Activated T-helper 1 cell treated with anti-CD3 and anti-CD28 coated beads, Interleukin-2, amount 50 U/mL, for 16 hours (primary cell): Measurements from ENCODE around the gene DOCK3.

ENCODE experiments used
- DNase-seq, 2 donors: peaks; one replicate each; pipeline ENCODE4 v3.0.0-alpha.2; 2020; ENCODE audit warnings: low read depth in 1 of 2, low spot score in 1 of 2

The DOCK3 gene

DNA sequence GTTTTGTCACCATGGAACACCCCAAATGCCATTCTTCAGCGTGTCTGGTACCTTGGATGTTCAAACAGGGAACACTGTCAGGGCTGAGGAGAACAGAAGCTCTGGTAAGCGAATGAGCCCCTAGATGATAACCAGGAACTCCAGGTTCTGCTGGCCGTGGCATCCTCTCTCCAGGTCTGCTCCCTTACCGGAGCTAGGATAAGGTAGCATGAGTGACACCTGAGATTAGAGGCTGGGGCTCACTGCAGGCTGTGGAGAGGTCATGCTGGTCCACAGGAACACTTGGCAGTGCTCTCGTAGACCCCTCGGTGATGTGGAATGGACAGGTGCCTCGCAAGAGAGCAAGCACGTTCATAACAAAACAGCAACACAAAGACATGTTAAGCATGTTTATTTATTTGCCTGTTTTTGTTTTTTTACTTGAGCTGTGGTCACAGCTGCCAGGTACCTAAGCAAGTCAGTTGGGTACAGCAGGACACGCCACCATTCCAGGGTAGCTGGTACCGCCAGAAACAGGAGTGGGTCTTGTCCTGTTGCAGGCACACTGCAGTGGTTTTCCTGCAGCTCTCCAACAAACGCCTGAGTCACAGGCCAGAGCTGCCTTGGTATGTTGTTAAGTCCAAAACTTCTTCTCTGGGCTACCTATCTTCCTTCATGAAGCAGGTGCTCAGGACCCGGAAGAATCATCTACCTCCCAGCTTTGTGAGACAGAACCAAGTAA, 720.9 kb downstream of the DOCK3 start:
- DNase-seq: no peak

DNA sequence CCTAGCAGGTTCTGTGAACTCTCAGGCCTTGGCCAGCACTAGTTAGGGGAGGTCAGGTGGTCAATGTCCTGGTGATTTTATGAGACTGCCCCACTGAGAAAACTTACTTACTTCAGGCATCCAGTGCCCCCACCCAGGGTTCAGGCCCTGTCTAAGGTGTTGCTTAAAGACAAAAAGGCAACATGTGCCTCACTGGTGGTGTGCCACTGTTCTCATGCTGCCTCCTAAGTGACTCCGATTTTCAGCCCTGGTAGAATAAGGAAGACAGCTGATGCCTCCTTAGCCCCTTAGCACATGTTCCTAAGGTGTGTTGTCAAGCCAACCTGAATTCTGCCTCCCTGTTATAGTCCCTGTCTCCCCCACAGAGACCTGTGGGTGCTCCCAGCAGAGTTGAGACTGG, 721.7 kb downstream of the DOCK3 start:
- DNase-seq: no peak

DNA sequence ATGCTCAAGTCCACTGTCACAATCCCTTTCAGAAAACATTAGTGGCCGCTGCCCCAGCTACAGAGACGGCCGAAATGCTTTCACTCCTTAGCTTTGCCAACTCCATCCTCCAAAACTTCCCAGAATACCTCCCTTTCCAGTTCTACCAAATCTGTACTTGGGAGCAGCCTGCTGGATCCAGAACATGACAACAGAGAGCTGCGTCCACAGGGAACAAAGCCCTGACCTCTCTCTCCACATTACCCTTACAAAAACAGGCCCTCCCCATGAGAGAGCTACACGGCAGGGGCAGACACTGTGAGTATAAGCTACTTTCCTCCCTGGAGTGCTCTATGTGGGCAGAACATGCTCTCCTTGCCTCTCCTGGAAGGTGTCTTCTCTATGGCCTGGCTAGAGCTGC, 722.7 kb downstream of the DOCK3 start:
- no peak for DNase-seq

DNA sequence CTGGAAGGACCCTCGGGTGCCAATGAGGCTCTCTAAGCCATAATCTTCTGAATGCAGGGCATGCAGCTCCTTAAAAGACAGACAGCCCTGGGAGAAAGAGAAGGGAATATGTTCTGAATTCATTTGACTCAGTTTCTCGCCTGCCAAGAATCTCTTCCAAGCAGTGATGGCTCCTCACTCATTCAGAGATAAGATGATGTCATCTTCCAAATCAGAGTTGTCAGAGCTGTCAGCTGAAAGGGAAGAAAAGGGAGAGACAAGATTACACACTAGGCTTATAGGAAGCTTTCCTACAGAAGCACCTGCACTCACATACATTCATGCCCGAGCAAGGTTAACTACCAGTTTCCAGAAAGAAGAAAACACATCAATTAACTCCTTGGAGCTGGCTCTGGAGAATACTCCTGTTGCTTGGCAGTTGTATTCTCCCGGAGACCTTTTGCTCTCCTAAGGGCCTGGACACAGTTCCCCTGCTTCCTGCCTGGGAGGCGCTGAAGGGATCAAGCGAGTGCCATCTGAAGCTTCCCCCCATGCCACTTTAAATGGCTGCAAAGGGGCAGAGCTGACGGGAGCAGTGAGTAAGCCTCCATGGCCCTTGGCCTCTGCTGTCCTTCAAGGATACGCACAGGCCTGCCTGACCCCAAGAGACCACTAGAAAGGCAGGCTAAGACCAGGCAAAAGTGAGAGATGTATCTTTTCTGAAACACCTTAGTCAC, 724.0 kb downstream of the DOCK3 start:
- no peak for DNase-seq

DNA sequence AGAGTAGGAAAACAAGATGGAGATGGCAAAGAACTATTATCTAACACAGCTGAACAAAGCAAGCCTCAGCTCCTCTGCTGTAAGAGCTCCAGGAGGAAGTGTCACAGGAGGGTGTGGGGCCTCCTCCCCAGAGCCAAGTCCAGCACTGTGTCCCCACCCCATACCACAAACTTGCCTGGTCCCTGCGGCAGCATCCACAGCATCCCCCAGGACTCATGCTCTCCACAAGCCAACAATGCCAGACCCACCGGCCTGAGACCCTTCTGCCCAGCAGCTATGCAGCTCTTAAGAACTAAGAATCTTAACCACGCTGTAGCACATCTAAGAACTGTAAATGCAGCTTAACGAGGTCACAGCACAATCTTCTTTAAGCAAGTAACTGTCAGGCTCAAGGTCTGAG, 725.4 kb downstream of the DOCK3 start:
- no peak for DNase-seq

DNA sequence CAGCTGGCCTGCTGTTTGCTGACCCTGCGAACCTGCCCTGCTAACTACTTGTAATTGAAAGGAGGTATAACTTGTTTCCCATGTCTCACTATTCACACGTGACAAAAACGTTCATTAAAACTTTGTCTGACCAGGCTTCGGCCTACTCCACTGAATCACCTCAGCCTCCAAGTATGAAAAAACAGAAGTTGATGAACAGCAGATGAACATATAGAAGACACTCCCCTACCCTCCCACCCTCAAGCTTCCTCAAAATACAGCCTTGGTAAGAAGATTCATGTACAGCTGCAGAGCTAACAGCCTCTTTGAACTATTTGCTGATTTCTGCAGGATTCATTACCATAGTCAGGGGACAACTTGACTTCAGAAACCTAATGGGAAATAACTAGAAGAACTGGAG, 727.0 kb downstream of the DOCK3 start:
- no peak for DNase-seq

DNA sequence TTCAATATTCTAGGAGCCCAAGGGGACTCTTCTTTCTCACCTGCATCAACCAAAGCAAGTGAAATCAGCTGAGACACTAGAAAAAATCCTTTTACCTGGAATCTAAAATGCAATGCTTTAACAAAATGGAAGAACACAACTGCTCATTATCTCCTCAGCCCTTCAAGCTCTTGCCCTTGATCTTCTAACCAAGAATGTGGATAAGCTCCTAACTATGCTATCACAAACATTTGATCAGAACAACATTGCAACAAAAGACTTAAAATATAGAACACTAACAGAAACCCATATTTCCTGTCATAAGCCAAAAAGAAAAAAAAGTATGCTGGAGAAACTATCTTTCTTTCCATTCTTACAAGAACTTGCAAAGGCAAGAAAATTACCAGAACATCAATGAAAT, 728.9 kb downstream of the DOCK3 start:
- DNase-seq: no peak

DNA sequence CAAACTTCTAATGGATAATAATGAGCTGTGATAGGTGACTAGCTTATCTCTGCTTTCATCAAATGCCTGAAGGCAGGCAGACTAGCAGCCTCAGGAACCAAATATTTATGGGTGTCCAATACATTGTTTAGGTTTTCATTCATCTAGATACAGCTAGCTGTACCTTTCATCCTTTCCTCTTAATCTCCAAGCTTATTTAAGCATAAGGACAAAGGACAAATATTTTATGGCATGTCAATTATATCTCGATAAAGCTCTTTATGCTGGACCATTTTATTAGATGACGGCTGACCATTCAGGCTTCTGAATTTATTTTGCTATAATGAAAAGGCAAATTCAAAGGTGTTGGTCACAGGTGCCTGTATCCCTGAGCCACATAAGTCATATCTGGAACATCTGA, 733.3 kb downstream of the DOCK3 start:
- DNase-seq: no peak

DNA sequence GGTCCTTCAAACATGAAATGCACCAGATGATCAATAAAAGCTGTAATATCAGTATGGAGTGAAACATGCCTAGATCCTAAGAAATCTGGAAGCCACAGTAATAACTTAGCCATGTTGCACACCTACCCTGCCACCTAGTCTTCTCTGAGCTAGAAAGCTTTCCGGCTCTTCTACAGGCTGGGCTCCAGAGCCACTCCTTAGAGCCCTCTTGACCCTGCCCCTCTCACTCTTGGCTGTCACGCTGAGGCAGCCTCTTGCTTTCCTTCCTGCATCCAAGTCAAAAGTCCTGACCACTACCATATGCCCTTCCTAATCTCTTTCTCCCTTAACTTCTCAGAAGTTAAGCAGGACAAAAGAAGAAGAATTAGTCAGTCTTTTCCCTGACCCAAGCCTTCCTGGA, 734.1 kb downstream of the DOCK3 start:
- no peak for DNase-seq

DNA sequence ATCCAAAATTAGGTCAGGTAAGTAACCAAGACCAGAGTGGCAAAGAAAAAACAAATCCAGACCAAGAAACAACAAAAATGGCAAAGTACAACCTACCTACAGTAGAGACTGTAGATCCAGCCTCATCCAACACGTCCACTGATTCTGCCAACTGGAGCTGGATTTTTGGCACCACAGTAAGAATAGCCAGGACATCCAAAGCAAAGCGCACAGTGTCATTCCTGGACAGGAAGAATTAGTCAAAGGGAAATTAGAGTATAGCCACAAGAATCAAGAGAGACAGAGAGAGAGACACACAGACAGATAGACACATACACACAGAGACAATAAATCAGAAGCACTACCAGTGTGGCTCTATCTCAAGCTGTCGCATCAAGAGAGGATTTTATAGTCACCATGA, 747.5 kb downstream of the DOCK3 start:
- DNase-seq: no peak

DNA sequence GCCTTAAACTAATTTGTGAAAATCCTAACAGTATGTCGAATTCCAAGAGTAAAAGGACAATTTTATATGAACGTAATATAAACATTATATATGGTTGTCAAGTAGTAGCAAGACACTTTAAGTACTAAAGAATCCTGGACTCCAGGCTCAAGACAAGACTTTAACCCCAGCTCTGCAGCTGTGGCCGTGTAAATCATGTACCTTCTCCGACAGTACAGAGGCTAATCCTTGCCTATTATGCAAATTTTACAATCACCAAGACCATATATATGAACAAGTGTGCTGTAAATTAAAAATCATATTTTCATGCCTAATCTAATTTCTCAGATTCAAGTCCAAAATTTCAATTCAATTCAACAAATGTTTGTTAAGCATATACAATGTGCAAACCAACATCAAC, 752.2 kb downstream of the DOCK3 start:
- no peak for DNase-seq

DNA sequence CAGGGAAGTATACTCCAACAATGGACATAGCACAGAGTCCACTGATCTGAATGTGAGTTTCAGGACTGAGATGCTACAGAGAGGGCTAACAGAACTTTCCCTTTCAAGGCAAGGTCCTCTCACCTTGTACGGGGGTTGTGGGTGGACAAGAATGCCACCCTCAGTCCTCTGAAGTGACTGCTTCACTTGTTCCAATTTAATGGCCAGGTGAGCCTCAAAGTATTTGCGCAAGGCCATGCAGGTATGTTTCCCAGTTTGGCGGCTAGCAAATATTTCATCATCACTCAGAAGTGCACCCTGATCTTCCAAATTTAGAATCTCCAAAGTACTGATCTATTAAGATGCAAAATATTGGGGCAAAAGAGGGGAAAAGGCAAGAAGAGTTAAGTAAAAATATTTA, 754.4 kb downstream of the DOCK3 start:
- DNase-seq: no peak
